Mesothelial cell of epicardium (in vitro differentiated cells): ENCODE results near the gene VWA5B1. TPM values are rescaled to one million over a fixed set of nuclear protein-coding genes. Genes with fewer than 3 reads are reported as not detected.

Experiments used
- DNase-seq, 2 experiments: peaks; one replicate each; pipeline ENCODE4 v3.0.0; 2021; ENCODE audit warnings: low spot score in 2 of 2; ENCODE audit not compliant: unreplicated experiment in 2 of 2
- H3K27ac Mint-ChIP-seq: 2 replicates; pipeline ENCODE4 v1.8.0; 2021; ENCODE audit warnings: mixed read lengths
- H3K27me3 Mint-ChIP-seq: 2 replicates; pipeline ENCODE4 v1.8.0; 2021; ENCODE audit warnings: low read depth, mixed read lengths
- H3K36me3 Mint-ChIP-seq: 2 replicates; pipeline ENCODE4 v1.8.0; 2021; ENCODE audit warnings: mixed read lengths
- H3K4me1 Mint-ChIP-seq: 2 replicates; pipeline ENCODE4 v1.8.0; 2021; ENCODE audit warnings: mixed read lengths
- H3K4me3 Mint-ChIP-seq: 2 replicates; pipeline ENCODE4 v1.8.0; 2021; ENCODE audit warnings: mild to moderate bottlenecking, moderate library complexity, mixed read lengths
- H3K9me3 Mint-ChIP-seq: 2 replicates; pipeline ENCODE4 v1.8.0; 2021; ENCODE audit warnings: mixed read lengths
- total RNA-seq: library from RNA; stranded (reverse); gene quantifications from 3 replicates; pipeline ENCODE4 v1.2.1, GENCODE V29; 2021
- TF ChIP-seq, protein P1 (sequence below): fragments of 200-600 bp; sonication (generic); IDR thresholded peaks from one replicate; pipeline ENCODE4 v1.5.0; 2021; ENCODE audit warnings: antibody characterized with exemption; ENCODE audit not compliant: unreplicated experiment

VWA5B1 gene
- total RNA-seq, 1 donor from 2014 or later: 0.25 TPM

DNA sequence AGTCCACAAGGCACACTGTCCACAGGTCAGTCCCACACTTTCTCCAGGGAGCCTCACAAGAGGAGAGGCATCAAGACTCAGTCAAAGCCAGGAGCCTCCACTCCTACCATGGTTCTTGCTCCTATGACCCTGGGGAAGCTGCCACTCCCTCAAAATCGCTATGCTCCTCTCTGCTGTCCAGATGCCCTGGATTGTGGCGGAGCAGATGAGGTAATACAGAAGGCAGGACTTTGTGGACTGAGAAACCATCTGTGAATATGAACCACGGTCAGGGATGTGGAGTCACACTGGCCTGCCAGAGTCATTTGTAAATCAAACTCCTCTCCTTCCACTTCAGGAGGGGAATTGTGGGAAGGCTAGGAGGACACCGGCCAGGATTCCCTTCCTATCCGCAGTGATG is 20.6 kb downstream of the VWA5B1 start:
- H3K9me3 Mint-ChIP-seq: no peaks in the 10 kb centered on the region
- H3K27me3 Mint-ChIP-seq: peaks cover 31% of the 10 kb centered on the region
- TF ChIP-seq, protein P1, sequence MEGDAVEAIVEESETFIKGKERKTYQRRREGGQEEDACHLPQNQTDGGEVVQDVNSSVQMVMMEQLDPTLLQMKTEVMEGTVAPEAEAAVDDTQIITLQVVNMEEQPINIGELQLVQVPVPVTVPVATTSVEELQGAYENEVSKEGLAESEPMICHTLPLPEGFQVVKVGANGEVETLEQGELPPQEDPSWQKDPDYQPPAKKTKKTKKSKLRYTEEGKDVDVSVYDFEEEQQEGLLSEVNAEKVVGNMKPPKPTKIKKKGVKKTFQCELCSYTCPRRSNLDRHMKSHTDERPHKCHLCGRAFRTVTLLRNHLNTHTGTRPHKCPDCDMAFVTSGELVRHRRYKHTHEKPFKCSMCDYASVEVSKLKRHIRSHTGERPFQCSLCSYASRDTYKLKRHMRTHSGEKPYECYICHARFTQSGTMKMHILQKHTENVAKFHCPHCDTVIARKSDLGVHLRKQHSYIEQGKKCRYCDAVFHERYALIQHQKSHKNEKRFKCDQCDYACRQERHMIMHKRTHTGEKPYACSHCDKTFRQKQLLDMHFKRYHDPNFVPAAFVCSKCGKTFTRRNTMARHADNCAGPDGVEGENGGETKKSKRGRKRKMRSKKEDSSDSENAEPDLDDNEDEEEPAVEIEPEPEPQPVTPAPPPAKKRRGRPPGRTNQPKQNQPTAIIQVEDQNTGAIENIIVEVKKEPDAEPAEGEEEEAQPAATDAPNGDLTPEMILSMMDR: no peak

DNA sequence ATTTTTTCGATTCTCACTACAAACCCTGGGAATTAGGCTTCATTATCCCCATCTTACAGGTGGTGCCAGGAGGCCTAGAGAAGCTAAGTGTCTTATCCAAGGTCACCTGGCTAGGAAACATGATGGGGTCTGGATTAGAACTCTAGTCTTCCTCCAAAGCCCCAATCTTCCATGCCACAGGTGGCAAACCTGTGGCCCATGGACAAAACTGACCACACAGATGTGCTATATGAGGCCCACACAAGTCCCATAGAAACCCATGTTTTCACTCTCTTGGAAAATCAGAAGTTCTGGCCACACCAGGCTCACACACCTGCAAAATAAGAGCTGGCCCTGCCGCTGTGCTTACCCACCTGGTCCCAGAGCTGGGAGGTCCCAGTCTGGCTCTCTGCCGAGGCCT is 21.6 kb downstream of the VWA5B1 start:
- Mint-ChIP-seq H3K27ac (no peak overlapping the region), H3K4me3 (no peak overlapping the region), H3K27me3 (peaks cover 34% of the 10 kb centered on the region), H3K36me3 (no peaks in the 10 kb centered on the region), H3K4me1 (peaks cover 7% of the 10 kb centered on the region), H3K9me3 (no peaks in the 10 kb centered on the region)
- DNase-seq: no peak
- TF ChIP-seq, protein P1: no peak

More for the DNA sequence above, 20.6 kb downstream of the VWA5B1 start:
- no peak overlapping the region for H3K4me3 Mint-ChIP-seq
- no peak overlapping the region for H3K27ac Mint-ChIP-seq
- DNase-seq: no peak
- no peaks in the 10 kb centered on the region for H3K36me3 Mint-ChIP-seq
- H3K4me1 Mint-ChIP-seq: peaks cover 7% of the 10 kb centered on the region

DNA sequence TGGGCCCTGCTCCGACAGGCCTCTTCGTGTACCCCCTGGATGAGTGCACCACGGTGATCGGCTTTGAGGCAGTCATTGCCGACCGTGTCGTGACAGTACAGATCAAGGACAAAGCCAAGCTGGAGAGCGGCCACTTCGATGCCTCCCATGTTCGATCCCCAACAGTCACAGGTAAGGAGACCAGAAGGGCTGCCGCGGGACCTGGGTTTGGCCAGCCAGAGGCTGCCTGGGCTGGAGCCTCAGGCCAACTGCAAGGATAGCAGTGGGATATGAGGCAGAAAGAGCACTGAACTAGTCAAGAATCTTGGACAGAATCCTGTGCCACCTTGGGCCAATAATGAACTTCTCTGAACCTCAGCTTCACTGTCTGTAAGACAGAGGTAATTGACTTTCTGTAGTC is 22.1 kb downstream of the VWA5B1 start:
- Mint-ChIP-seq H3K9me3 (no peaks in the 10 kb centered on the region), H3K4me1 (peaks cover 5% of the 10 kb centered on the region), H3K27ac (no peak overlapping the region), H3K4me3 (no peak overlapping the region), H3K36me3 (no peaks in the 10 kb centered on the region), H3K27me3 (peaks cover 34% of the 10 kb centered on the region)
- TF ChIP-seq, protein P1: no peak
- DNase-seq: no peak

DNA sequence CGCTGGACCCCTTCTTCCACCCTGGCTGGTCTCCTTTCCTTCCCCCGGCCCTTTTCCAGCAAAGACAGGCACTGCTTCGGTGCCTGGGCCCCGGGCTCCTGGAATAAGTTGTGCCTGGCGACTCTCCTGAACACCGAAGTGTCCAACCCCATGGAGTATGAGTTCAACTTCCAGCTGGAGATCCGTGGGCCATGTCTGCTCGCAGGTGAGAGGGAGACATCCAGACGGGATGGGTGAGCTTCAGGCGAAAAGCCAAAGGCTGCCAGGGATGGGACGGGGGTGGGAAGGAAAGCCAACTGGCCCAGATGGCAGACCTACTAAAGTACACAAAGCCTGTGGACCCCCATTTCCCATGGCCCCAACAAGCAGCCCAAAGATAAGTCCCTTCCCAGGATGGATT is 26.8 kb downstream of the VWA5B1 start:
- no peak overlapping the region for H3K27ac Mint-ChIP-seq
- TF ChIP-seq, protein P1: no peak
- DNase-seq: no peak
- H3K27me3 Mint-ChIP-seq: peaks cover 46% of the 10 kb centered on the region
- H3K4me3 Mint-ChIP-seq: no peak overlapping the region
- H3K36me3 Mint-ChIP-seq: no peaks in the 10 kb centered on the region
- peaks cover 4% of the 10 kb centered on the region for H3K4me1 Mint-ChIP-seq
- no peaks in the 10 kb centered on the region for H3K9me3 Mint-ChIP-seq

DNA sequence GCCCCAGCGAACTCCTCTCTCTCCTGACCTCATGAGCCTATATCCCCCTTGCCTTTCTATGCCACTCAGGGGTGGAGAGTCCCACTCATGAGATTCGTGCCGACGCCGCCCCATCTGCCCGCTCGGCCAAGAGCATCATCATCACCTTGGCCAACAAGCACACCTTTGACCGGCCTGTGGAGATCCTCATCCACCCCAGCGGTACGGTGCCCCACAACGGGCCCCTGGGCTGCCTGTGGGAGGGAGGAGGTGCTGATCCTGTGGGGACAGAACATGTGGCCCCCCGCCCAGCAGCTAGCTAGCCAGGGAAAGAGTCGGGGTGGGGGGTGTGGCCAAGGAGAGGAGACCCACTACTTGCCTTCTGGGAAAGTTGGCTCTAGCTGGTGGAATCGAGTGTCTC is 27.8 kb downstream of the VWA5B1 start:
- no peak overlapping the region for H3K4me3 Mint-ChIP-seq
- no peak for DNase-seq
- peaks cover 4% of the 10 kb centered on the region for H3K4me1 Mint-ChIP-seq
- H3K27me3 Mint-ChIP-seq: peaks cover 56% of the 10 kb centered on the region
- H3K27ac Mint-ChIP-seq: no peak overlapping the region
- H3K9me3 Mint-ChIP-seq: no peaks in the 10 kb centered on the region
- H3K36me3 Mint-ChIP-seq: no peaks in the 10 kb centered on the region
- TF ChIP-seq, protein P1: no peak

DNA sequence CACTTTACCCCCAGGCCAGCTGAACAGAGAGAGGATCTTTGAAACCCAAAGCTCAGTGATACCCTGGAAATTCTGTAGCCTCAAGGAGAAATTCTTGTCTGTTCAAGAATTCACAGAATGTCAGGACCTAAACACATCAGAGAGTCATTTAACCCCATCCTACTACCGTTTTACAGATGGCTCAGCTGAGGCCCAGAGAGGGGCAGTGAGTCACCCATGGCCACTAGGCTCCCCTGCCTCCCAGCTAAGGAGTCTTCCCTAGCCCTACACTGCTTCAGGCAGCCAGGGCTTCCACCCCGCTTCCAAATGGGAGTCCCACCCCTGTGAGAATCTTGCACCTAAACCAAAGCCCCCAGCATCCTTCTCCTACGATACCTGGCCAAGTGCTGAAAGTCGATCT is 28.3 kb downstream of the VWA5B1 start:
- no peak for DNase-seq
- H3K4me3 Mint-ChIP-seq: no peak overlapping the region
- TF ChIP-seq, protein P1: no peak
- peaks cover 4% of the 10 kb centered on the region for H3K4me1 Mint-ChIP-seq
- no peak overlapping the region for H3K27ac Mint-ChIP-seq
- H3K9me3 Mint-ChIP-seq: no peaks in the 10 kb centered on the region
- H3K36me3 Mint-ChIP-seq: no peaks in the 10 kb centered on the region
- peaks cover 55% of the 10 kb centered on the region for H3K27me3 Mint-ChIP-seq
